Urinary bladder (tissue), 4 donors: Measurements from ENCODE around the gene GABBR1. TPM values are rescaled to one million over a fixed set of nuclear protein-coding genes. Genes with fewer than 3 reads are reported as not detected.
"Not testable (repeated sequence)": the region's sequence is repeated elsewhere in the genome, so short reads cannot be mapped to it uniquely, and the experiment has no call there.

Experiments
- DNase-seq: peaks from one replicate; pipeline ENCODE4 v3.0.0-alpha.2; 2015; ENCODE audit errors: extremely low spot score
- H3K27ac ChIP-seq: one replicate; pipeline ENCODE4 v1.5.1; 2013; ENCODE audit warnings: low read depth, mild to moderate bottlenecking, moderate library complexity
- H3K36me3 ChIP-seq: one replicate; pipeline ENCODE4 v1.6.1; 2013; ENCODE audit warnings: mild to moderate bottlenecking, moderate library complexity; ENCODE audit not compliant: insufficient read depth
- H3K4me1 ChIP-seq: one replicate; pipeline ENCODE4 v1.6.1; 2013; ENCODE audit warnings: mild to moderate bottlenecking, moderate library complexity; ENCODE audit not compliant: insufficient read depth
- H3K4me3 ChIP-seq: one replicate; pipeline ENCODE4 v1.5.1; 2013; ENCODE audit warnings: low read depth, low read length
- WGBS: extraction: QIAGEN DNeasy Blood & Tissue Kit; methylation state at CpG from one replicate; pipeline ENCODE4 v1.1.7; 2013; 5-methylcytosine and 5-hydroxymethylcytosine counted together
- polyA plus RNA-seq: library from polyadenylated mRNA; stranded (reverse); fragments of 200-250 nt; gene quantifications from one replicate; pipeline ENCODE4 v1.2.3, GENCODE V29; 2013
- total RNA-seq: library from RNA; depleted of rRNA; stranded (reverse); fragments of >200 nt; gene quantifications from one replicate; pipeline ENCODE4 v1.2.3, GENCODE V29; 2014
- donor health status: healthy with polysubstance abuse.
- donor health status: healthy.

The GABBR1 gene
- total and polyA plus RNA-seq, 2 donors: 39.1 to 39.4 TPM

GRCh38 chr6:29665942-29666825 lies 33.2 kb upstream of the GABBR1 start:
- Histone ChIP-seq H3K27ac (no peak overlapping the region), H3K36me3 (no peaks in the 10 kb centered on the region), H3K4me3 (no peak overlapping the region), H3K4me1 (no peaks in the 10 kb centered on the region)
- no peak for DNase-seq
- 65% methylated on average over 8 of the region's 8 CpGs for WGBS

GRCh38 chr6:29663300-29664042 lies 30.5 kb upstream of the GABBR1 start:
- no peak overlapping the region for H3K4me3 ChIP-seq
- H3K27ac ChIP-seq: no peak overlapping the region
- no peaks in the 10 kb centered on the region for H3K4me1 ChIP-seq
- 49% methylated on average over 5 of the region's 5 CpGs for WGBS
- no peak for DNase-seq
- H3K36me3 ChIP-seq: no peaks in the 10 kb centered on the region

GRCh38 chr6:29661502-29662141 lies 28.6 kb upstream of the GABBR1 start:
- H3K4me3 ChIP-seq, H3K27ac ChIP-seq, H3K36me3 ChIP-seq, DNase-seq, H3K4me1 ChIP-seq: not testable (repeated sequence)
- WGBS: 34% methylated on average over 14 of the region's 14 CpGs

DNA sequence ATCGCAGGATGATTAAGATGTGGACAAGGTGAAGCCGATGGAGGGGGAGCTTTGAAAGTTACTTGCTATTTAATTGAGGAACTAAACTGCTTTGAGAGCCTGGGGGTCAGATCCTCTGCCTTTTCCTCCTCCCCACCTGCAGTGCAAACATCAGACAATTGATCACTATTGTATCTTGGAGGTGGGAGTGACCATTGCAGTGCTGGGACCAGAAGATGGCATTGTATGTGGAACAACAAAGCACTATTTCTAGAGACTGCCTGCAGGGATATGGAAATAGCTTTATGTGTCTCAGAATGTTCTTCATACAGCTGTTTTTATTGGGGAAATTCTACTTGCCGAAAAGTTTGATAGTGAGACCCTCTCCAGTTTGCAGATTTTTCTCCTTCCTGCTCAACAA lies 28.1 kb upstream of the GABBR1 start:
- no peaks in the 10 kb centered on the region for H3K4me1 ChIP-seq
- no peak for DNase-seq
- 72% methylated on average over 3 of the region's 3 CpGs for whole genome bisulfite sequencing
- no peak overlapping the region for H3K4me3 ChIP-seq
- H3K27ac ChIP-seq: no peak overlapping the region
- no peaks in the 10 kb centered on the region for H3K36me3 ChIP-seq

GRCh38 chr6:29656798-29657197 lies 23.8 kb upstream of the GABBR1 start, which contains the start of gene MOG:
TSS of gene MOG (plus strand) at chr6:29657092. CDS start at chr6:29657210, 118 bp downstream.
- no peak within 1 kb of the TSS for H3K27ac ChIP-seq

DNA sequence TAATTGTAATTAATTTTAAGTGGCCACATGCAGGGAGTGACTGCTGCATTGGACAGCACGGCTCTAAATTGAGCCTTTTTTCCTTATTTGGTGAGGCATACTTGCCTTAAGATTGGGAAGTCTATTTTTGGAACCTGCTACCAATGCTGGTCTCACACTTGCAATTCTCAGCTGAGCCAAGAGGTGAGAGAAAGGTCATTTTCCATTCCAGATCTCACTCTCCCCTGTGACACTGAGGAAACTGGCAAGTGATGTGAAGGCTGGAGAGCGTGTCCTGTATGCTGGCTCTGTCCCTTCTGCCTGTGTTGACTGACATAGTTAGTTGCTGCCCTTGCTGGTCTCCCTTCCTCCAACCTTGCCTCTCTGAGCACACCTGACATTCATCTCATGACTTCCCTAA lies 23.2 kb upstream of the GABBR1 start:
- DNase-seq: no peak

More at GRCh38 chr6:29656798-29657197, 23.8 kb upstream of the GABBR1 start, which contains the start of gene MOG:
- no peak for DNase-seq
- H3K4me1 ChIP-seq: no peaks in the 10 kb centered on the region
- H3K36me3 ChIP-seq: no peaks in the 10 kb centered on the region
- H3K4me3 ChIP-seq: no peak within 1 kb of the TSS
- WGBS: 78% methylated on average over 4 of the region's 4 CpGs

DNA sequence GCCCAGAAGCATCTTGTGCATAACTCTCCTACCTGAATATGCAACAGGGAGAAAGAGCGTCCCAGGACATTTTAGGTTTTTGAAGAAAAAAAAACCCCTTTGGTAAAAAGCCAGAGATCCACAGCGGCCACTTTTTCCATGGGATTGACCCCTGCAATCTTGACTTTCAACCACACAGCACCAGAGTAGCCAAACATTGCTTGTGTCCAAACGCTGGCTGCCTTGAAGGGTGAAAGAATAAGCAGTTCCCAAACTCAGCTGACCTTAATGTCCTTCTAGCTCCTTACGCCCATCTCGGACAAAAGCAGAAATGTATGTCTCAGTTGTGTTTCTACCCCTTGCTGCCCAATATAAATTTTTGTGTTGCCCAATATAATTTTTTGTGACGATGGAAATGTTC lies 22.7 kb upstream of the GABBR1 start:
- 58% methylated on average over 6 of the region's 6 CpGs for WGBS
- no peaks in the 10 kb centered on the region for H3K36me3 ChIP-seq
- H3K4me1 ChIP-seq: no peaks in the 10 kb centered on the region
- DNase-seq: no peak
- H3K27ac ChIP-seq: no peak overlapping the region
- H3K4me3 ChIP-seq: no peak overlapping the region

More for the DNA sequence above, 23.2 kb upstream of the GABBR1 start:
- WGBS: 31% methylated on average over 2 of the region's 2 CpGs
- Histone ChIP-seq H3K27ac (no peak overlapping the region), H3K4me3 (no peak overlapping the region), H3K4me1 (no peaks in the 10 kb centered on the region), H3K36me3 (no peaks in the 10 kb centered on the region)

- H3K4me3 ChIP-seq: no peak overlapping the region
- no peaks in the 10 kb centered on the region for H3K36me3 ChIP-seq
- no peak overlapping the region for H3K27ac ChIP-seq
- 11% methylated on average over 8 of the region's 8 CpGs for WGBS
- no peaks in the 10 kb centered on the region for H3K4me1 ChIP-seq
- DNase-seq: no peak
Observed at GRCh38 chr6:29653452-29654038, 20.6 kb upstream of the GABBR1 start.

GRCh38 chr6:29652198-29652584 lies 19.2 kb upstream of the GABBR1 start:
- WGBS: 87% methylated on average over 10 of the region's 10 CpGs
- DNase-seq: no peak
- Histone ChIP-seq H3K4me3 (no peak overlapping the region), H3K36me3 (no peaks in the 10 kb centered on the region), H3K27ac (no peak overlapping the region), H3K4me1 (no peaks in the 10 kb centered on the region)

- WGBS: 74% methylated on average over 8 of the region's 8 CpGs
- DNase-seq: no peak
- Histone ChIP-seq H3K4me1 (no peaks in the 10 kb centered on the region), H3K36me3 (no peaks in the 10 kb centered on the region), H3K27ac (no peak overlapping the region), H3K4me3 (no peak overlapping the region)
Observed at GRCh38 chr6:29651413-29652197, 18.6 kb upstream of the GABBR1 start.

DNA sequence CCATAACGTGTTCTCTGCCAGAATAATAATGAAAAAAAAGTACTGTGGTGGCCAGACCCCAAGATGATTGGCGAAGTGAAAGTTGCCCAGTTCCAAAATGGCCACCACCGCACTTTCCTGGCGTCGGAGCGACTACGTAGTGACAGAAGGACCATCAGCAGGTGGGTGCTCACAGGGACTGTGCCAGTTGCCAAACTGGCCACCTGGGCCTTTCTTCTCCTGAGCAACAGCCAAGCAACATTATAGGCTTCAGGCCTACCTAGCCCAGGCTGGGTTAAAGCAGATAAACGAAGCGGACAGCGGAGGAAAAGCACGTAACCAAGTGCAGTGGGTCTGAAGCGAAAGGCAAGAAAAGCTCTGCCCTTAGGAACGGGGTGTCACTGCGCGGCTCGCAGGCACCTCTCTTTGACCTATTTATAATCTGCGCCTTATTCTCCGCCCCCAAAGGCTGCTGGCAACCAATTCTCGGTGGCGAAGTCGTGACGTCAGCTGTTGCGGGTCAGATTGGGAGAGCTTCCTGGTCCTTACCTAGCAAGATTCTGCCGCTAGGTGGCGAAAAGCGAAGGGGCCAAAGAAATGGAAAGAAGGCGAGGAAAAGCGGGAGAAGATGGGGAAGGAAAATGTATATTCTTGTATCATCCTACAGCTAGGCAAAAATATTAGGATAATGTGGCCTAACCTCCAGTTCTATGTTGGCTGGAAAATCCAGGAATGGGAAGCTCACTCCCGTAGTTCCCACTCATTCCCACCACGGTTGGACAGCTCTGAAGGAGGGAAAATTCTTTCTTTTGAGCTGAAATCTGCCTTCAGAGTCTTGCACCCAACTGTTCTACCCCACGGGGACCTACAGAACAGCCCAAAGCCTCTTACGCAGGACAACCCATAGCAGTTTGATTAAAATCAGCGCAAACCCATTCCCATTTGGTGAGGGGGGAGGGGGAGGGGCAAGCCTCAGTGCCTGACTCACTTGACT lies 17.0 kb upstream of the GABBR1 start:
- 5% methylated on average over 33 of the region's 33 CpGs for WGBS

More for the DNA sequence above, 17.0 kb upstream of the GABBR1 start:
- DNase-seq: peak; percentile 96
- peak overlapping the region; percentile 92 for H3K27ac ChIP-seq
- H3K4me1 ChIP-seq: no peaks in the 10 kb centered on the region
- no peaks in the 10 kb centered on the region for H3K36me3 ChIP-seq
- peak overlapping the region; percentile 31 for H3K4me3 ChIP-seq
